SH-SY5Y (cell line): ENCODE results near the gene ACTMAP.

Experiments
- GATA2 ChIP-seq: IDR thresholded peaks from 2 replicates; pipeline ENCODE4 v1.6.1; 2011; ENCODE audit warnings: mild to moderate bottlenecking, low read depth, low read length
- GATA3 ChIP-seq: IDR thresholded peaks from 2 replicates; pipeline ENCODE4 v1.6.1; 2011; ENCODE audit warnings: low read depth, mild to moderate bottlenecking, low read length, moderate library complexity

DNA sequence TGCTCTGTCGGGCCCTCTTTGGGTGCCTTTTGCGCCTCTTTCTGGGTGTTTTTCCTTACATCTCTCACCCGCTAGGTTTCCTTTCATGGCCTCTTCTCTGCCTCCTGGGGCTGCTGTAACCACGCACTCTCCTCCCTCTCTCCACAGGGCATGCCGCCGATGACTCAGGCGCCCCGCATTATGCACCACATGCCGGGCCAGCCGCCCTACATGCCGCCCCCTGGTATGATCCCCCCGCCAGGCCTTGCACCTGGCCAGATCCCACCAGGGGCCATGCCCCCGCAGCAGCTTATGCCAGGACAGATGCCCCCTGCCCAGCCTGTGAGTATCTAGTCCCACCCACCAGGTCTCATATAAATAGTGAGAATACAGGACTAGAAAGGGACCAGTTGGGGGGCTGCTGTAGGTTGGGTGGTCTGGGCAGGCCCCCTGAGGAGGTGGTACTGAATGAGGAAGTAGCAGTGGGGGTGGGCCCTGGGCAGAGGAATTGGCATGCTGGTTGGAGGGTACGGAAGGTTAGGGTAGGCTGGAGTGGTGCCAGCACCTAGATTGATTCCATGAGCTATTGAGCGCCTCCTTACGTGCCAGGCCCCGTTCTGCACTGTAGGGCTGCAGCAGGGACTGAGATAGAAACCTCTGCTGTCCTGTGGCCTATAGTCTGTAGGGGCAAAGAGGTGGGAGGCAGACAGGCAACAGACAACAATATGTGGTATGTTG, 12.6 kb upstream of the ACTMAP start:
- no peak for TF ChIP-seq GATA2
- TF ChIP-seq GATA3: no peak
